ENCODE results near the gene ANKDD1A.

GRCh38 chr15:64960153-64960552 is 48.5 kb downstream of the ANKDD1A start:
- no peak for TF ChIP-seq CTCF (IDR thresholded peaks at IDR 0.05; ENCODE audit: poor library complexity)
- TF ChIP-seq EZH2 (IDR thresholded peaks at IDR 0.05; ENCODE audit: borderline replicate concordance): no peak
- no peak for TF ChIP-seq EZH2phosphoT487 (IDR thresholded peaks at IDR 0.05; ENCODE audit: low read depth, severe bottlenecking, unreplicated experiment)

Data from hepatocyte (in vitro differentiated cells).